ENCODE measurements around the gene FNBP1L.

DNA sequence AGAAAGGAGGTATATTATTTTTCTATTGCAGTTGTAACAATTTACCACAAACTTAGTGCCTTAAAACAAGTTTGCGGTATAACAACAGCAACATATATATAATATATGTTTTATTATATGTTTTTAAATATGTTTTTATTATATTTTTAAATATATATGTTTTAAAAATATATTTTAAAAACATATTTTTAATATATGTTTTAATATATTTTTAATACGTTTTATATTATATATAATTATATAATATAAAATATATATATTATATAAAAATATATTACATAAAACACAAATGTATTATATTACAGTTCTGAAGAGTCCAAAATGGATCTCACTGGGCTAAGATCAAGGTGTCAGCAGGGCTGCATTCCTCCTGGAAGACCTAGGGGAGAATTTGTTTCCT is 27.5 kb upstream of the FNBP1L start:
- TF ChIP-seq, protein P1, sequence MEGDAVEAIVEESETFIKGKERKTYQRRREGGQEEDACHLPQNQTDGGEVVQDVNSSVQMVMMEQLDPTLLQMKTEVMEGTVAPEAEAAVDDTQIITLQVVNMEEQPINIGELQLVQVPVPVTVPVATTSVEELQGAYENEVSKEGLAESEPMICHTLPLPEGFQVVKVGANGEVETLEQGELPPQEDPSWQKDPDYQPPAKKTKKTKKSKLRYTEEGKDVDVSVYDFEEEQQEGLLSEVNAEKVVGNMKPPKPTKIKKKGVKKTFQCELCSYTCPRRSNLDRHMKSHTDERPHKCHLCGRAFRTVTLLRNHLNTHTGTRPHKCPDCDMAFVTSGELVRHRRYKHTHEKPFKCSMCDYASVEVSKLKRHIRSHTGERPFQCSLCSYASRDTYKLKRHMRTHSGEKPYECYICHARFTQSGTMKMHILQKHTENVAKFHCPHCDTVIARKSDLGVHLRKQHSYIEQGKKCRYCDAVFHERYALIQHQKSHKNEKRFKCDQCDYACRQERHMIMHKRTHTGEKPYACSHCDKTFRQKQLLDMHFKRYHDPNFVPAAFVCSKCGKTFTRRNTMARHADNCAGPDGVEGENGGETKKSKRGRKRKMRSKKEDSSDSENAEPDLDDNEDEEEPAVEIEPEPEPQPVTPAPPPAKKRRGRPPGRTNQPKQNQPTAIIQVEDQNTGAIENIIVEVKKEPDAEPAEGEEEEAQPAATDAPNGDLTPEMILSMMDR (IDR thresholded peaks at IDR 0.05; ENCODE audit: insufficient read depth, low read depth, low read length), result no peak
- no peak for TF ChIP-seq EZH2 (IDR thresholded peaks at IDR 0.05; ENCODE audit: insufficient read depth, low read length)

Measured in astrocyte (in vitro differentiated cells and primary cell).